ENCODE measurements around the gene ACAD10. TPM values are rescaled to one million over a fixed set of nuclear protein-coding genes. Genes with fewer than 3 reads are reported as not detected.

Gene ACAD10
- total RNA-seq, 1 experiment from 2014 or later, result 25.3 TPM

DNA sequence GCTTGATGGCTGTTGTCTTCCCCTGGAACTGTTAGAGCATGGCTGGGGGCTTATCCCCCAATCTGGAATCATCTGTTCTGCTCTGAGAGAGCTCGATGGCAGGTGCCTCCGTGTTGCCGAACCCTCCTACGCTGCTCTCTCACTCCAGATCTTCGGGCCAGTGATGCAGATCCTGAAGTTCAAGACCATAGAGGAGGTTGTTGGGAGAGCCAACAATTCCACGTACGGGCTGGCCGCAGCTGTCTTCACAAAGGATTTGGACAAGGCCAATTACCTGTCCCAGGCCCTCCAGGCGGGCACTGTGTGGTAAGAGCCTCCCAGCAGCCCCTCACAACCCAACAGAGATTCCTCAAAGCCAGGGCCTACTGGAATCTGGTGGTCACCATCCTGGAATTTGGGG lies 113.9 kb downstream of the ACAD10 start:
- Histone ChIP-seq H3K9me3 (ENCODE audit: control insufficient read depth in 1 of 2, insufficient read depth in 1 of 2, low read depth in 1 of 2, low read length in 2 of 2) (no peaks in the 10 kb centered on the region), H3K4me3 (replicated peaks in 1 of 2; ENCODE audit: low read depth in 1 of 2, low read length in 2 of 2) (no peak overlapping the region), H3K9me2 (ENCODE audit: insufficient read depth) (no peaks in the 10 kb centered on the region), H3K9ac (ENCODE audit: low read length) (no peak overlapping the region), H3K27ac (ENCODE audit: low read depth, low read length) (no peak overlapping the region), H3K4me2 (ENCODE audit: low read length) (no peak overlapping the region), H4K20me1 (ENCODE audit: insufficient read depth) (no peaks in the 10 kb centered on the region), H3K79me2 (ENCODE audit: insufficient read depth, low read length) (no peaks in the 10 kb centered on the region), H3K27me3 (ENCODE audit: insufficient read depth, low read length) (no peaks in the 10 kb centered on the region), H3K36me3 (ENCODE audit: control insufficient read depth in 1 of 2, insufficient read depth in 2 of 2, low read length in 2 of 2) (peaks cover 0 to 8% of the 10 kb centered on the region in 2 experiments; a peak in 1 of 4 replicates), H2AFZ (ENCODE audit: low read depth, low read length, poor library complexity, severe bottlenecking) (no peak overlapping the region), H3K4me1 (ENCODE audit: control insufficient read depth in 1 of 2, insufficient read depth in 2 of 2, low read length in 2 of 2) (no peaks in the 10 kb centered on the region)
- DNase-seq (ENCODE audit: low read depth, low spot score), result no peak
- POLR2A ChIA-PET, result no interaction called here
- RAD21 ChIA-PET (ENCODE audit: low non-redundant PET in 1 of 2, low total read pairs in 2 of 2, uncharacterized antibody in 2 of 2, unreplicated experiment in 2 of 2), result no interaction called here
- CTCF ChIA-PET, result no interaction called here
- intact Hi-C loops (cut with micrococcal nuclease), result no loop called here
- BruUV-seq (replicated peaks), result no TSS peak
- no peak for TF ChIP-seq SIN3A (IDR thresholded peaks at IDR 0.05; ENCODE audit: low read depth)
- TF ChIP-seq SP1 (IDR thresholded peaks at IDR 0.05; ENCODE audit: low read depth), result no peak
- no peak for TF ChIP-seq CEBPB (IDR thresholded peaks at IDR 0.05; ENCODE audit: low read depth)
- no peak for TF ChIP-seq EZH2phosphoT487 (IDR thresholded peaks at IDR 0.05; ENCODE audit: borderline replicate concordance)
- no peak for TF ChIP-seq POLR2AphosphoS5 (IDR thresholded peaks at IDR 0.05; ENCODE audit: low read depth, low read length)
- no peak for TF ChIP-seq CBX3 (IDR thresholded peaks at IDR 0.05; ENCODE audit: low read depth)
- TF ChIP-seq TCF7L2 (IDR thresholded peaks at IDR 0.05; ENCODE audit: borderline replicate concordance, extremely low read depth, insufficient read depth, insufficient read length), result no peak
- no peak for TF ChIP-seq YY1 (IDR thresholded peaks at IDR 0.05; ENCODE audit: extremely low read depth, insufficient replicate concordance, low read depth, low read length)
- no peak for TF ChIP-seq ZNF274 (IDR thresholded peaks at IDR 0.05; ENCODE audit: low read depth, low read length)
- TF ChIP-seq, protein P1, sequence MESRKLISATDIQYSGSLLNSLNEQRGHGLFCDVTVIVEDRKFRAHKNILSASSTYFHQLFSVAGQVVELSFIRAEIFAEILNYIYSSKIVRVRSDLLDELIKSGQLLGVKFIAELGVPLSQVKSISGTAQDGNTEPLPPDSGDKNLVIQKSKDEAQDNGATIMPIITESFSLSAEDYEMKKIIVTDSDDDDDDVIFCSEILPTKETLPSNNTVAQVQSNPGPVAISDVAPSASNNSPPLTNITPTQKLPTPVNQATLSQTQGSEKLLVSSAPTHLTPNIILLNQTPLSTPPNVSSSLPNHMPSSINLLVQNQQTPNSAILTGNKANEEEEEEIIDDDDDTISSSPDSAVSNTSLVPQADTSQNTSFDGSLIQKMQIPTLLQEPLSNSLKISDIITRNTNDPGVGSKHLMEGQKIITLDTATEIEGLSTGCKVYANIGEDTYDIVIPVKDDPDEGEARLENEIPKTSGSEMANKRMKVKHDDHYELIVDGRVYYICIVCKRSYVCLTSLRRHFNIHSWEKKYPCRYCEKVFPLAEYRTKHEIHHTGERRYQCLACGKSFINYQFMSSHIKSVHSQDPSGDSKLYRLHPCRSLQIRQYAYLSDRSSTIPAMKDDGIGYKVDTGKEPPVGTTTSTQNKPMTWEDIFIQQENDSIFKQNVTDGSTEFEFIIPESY (IDR thresholded peaks at IDR 0.05; ENCODE audit: extremely low read depth, insufficient replicate concordance, low read length), result no peak
- no peak for TF ChIP-seq FOSL1 (IDR thresholded peaks at IDR 0.05; ENCODE audit: low read depth)
- TF ChIP-seq CTCF (IDR thresholded peaks at IDR 0.05 in 2 of 3, conservative IDR thresholded peaks at IDR 0.05 in 1 of 3; ENCODE audit: borderline replicate concordance in 1 of 3, insufficient read depth in 1 of 3, low read depth in 2 of 3, low read length in 2 of 3), result no peak
- TF ChIP-seq, protein P2, sequence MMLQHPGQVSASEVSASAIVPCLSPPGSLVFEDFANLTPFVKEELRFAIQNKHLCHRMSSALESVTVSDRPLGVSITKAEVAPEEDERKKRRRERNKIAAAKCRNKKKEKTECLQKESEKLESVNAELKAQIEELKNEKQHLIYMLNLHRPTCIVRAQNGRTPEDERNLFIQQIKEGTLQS (IDR thresholded peaks at IDR 0.05), result no peak
- no peak for TF ChIP-seq JUND (IDR thresholded peaks at IDR 0.05)
- no peak for TF ChIP-seq EZH2 (IDR thresholded peaks at IDR 0.05)
- TF ChIP-seq SRF (IDR thresholded peaks at IDR 0.05; ENCODE audit: low read depth), result no peak
- no peak for ATAC-seq

Measured in HCT116 (cell line).